Measurements from ENCODE around the gene ATP1B3. TPM values are rescaled to one million over a fixed set of nuclear protein-coding genes. Genes with fewer than 3 reads are reported as not detected.

The ATP1B3 gene
- polyA plus RNA-seq, 1 donor (not counting 4 experiments of a cell fraction or from before 2014, with no cell fraction given) = 345 TPM

DNA sequence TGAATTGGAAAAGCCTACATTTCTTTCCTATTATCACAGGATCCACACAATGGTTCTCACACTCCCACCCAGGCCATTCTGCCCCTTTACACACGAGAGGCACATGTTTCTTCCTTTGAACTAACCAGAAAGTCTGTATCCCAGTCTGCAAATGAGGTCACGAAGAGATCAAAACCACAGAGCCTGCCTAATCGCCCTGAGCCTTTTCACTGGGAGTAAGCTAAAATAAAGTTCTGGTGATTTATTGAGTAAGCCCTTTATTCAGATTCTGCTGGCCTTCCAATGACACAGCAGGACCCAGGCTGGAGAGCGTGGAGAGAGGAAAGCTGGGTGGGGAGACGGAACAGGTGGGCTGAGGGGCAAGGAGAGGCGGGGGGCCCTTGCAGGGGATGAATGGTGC, 78.7 kb downstream of the ATP1B3 start:
- dilution Hi-C loops (cut with MboI; ENCODE audit: extremely low pct_ligation_motif_present, low sequenced_read_pairs) = no loop called here
- peak overlapping the region; percentile 56 for H2AFZ ChIP-seq (ENCODE audit: control insufficient read depth, low read length)
- peak overlapping the region; percentile 29 for H3K9ac ChIP-seq (ENCODE audit: control insufficient read depth, extremely low read depth, insufficient read depth, low read length)
- H3K27me3 ChIP-seq (ENCODE audit: control insufficient read depth, extremely low read depth, insufficient read depth, low read length) = no peaks in the 10 kb centered on the region
- H3K4me2 ChIP-seq (ENCODE audit: control insufficient read depth, extremely low read depth, insufficient read depth, low read depth, low read length) = peak overlapping the region; percentile 66
- peak overlapping the region in 2 of 3 experiments; percentile 38 to 44 for H3K4me3 ChIP-seq (ENCODE audit: control insufficient read depth in 2 of 3, extremely low read depth in 1 of 3, insufficient read depth in 2 of 3, low read depth in 1 of 3, low read length in 3 of 3)
- no peak overlapping the region for H3K27ac ChIP-seq (ENCODE audit: control insufficient read depth, insufficient read depth, low read length)
- no peak for TF ChIP-seq CTCF (optimal IDR thresholded peaks at IDR 0.05 in 1 of 3, IDR thresholded peaks at IDR 0.05 in 1 of 3, conservative IDR thresholded peaks at IDR 0.05 in 1 of 3; ENCODE audit: extremely low read depth in 1 of 3, insufficient read depth in 2 of 3, low read length in 3 of 3)
- no peak for TF ChIP-seq EZH2 (IDR thresholded peaks at IDR 0.05; ENCODE audit: low read length)
- DNase-seq (ENCODE audit: low read depth, low spot score) = no peak
- no peaks in the 10 kb centered on the region for H3K79me2 ChIP-seq (ENCODE audit: control insufficient read depth, insufficient read depth, low read length)
- peaks cover 37% of the 10 kb centered on the region for H3K4me1 ChIP-seq (ENCODE audit: control insufficient read depth, extremely low read depth, insufficient read depth, low read length)
- no peaks in the 10 kb centered on the region for H3K9me3 ChIP-seq (ENCODE audit: control insufficient read depth, low read depth, low read length)
- peaks cover 3 to 5% of the 10 kb centered on the region in 2 experiments for H3K36me3 ChIP-seq (ENCODE audit: control insufficient read depth in 2 of 2, extremely low read depth in 1 of 2, insufficient read depth in 2 of 2, low read length in 2 of 2)
- FAIRE-seq = peak; percentile 72
- H4K20me1 ChIP-seq (ENCODE audit: control insufficient read depth, extremely low read depth, insufficient read depth, low read length) = no peaks in the 10 kb centered on the region
- no peaks in the 10 kb centered on the region for H3K9me1 ChIP-seq (ENCODE audit: control insufficient read depth, extremely low read depth, insufficient read depth, low read length)

GRCh38 chr3:141959589-141960554, 83.4 kb downstream of the ATP1B3 start:
- peak overlapping the region; percentile 89 for H3K27ac ChIP-seq (ENCODE audit: control insufficient read depth, insufficient read depth, low read length)
- no peak for DNase-seq (ENCODE audit: low read depth, low spot score)
- no peaks in the 10 kb centered on the region for H3K9me3 ChIP-seq (ENCODE audit: control insufficient read depth, low read depth, low read length)
- H4K20me1 ChIP-seq (ENCODE audit: control insufficient read depth, extremely low read depth, insufficient read depth, low read length) = no peaks in the 10 kb centered on the region
- H3K4me1 ChIP-seq (ENCODE audit: control insufficient read depth, extremely low read depth, insufficient read depth, low read length) = peaks cover 31% of the 10 kb centered on the region
- FAIRE-seq = peak; percentile 20
- dilution Hi-C loops (cut with MboI; ENCODE audit: extremely low pct_ligation_motif_present, low sequenced_read_pairs) = no loop called here
- H2AFZ ChIP-seq (ENCODE audit: control insufficient read depth, low read length) = no peak overlapping the region
- H3K9ac ChIP-seq (ENCODE audit: control insufficient read depth, extremely low read depth, insufficient read depth, low read length) = peak overlapping the region; percentile 57
- no peaks in the 10 kb centered on the region for H3K9me1 ChIP-seq (ENCODE audit: control insufficient read depth, extremely low read depth, insufficient read depth, low read length)
- no peak for TF ChIP-seq CTCF (optimal IDR thresholded peaks at IDR 0.05 in 1 of 3, IDR thresholded peaks at IDR 0.05 in 1 of 3, conservative IDR thresholded peaks at IDR 0.05 in 1 of 3; ENCODE audit: extremely low read depth in 1 of 3, insufficient read depth in 2 of 3, low read length in 3 of 3)
- no peak for TF ChIP-seq EZH2 (IDR thresholded peaks at IDR 0.05; ENCODE audit: low read length)
- peaks cover 4 to 10% of the 10 kb centered on the region in 2 experiments for H3K36me3 ChIP-seq (ENCODE audit: control insufficient read depth in 2 of 2, extremely low read depth in 1 of 2, insufficient read depth in 2 of 2, low read length in 2 of 2)
- peak overlapping the region in 1 of 3 experiments; percentile 31 for H3K4me3 ChIP-seq (ENCODE audit: control insufficient read depth in 2 of 3, extremely low read depth in 1 of 3, insufficient read depth in 2 of 3, low read depth in 1 of 3, low read length in 3 of 3)
- peak overlapping the region; percentile 45 for H3K4me2 ChIP-seq (ENCODE audit: control insufficient read depth, extremely low read depth, insufficient read depth, low read depth, low read length)
- no peaks in the 10 kb centered on the region for H3K79me2 ChIP-seq (ENCODE audit: control insufficient read depth, insufficient read depth, low read length)
- H3K27me3 ChIP-seq (ENCODE audit: control insufficient read depth, extremely low read depth, insufficient read depth, low read length) = no peaks in the 10 kb centered on the region

Measured in keratinocyte (primary cell).